NCI-H1105 (cell line): Measurements from ENCODE around the gene MS4A4E.
"Not testable (repeated sequence)": the region's sequence is repeated elsewhere in the genome, so short reads cannot be mapped to it uniquely, and the experiment has no call there.

Experiments
- DNase-seq: peaks from one replicate; lab custom pipeline; 2025; lab: John Stamatoyannopoulos, UW

Gene MS4A4E

GRCh38 chr11:60221692-60222091, 21.2 kb downstream of the MS4A4E start:
- DNase-seq = no peak

DNA sequence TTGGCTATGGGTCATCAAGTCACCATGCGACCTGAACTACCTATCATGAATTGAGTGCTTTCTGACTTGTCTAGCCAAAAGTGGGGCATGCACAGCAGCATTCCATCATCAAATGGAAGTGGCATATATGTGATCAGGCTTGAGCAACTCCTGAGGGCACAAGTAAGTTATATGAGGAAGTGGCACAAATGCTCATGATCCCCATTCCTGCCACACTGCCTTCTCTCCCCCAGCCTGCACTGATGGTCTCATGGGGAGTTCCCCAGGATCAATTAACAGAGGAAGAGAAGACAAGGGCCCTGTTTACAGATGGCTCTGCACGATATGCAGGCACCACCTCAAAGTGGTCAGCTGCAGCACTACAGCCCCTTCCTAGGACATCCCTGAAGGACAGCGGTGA, 21.8 kb downstream of the MS4A4E start:
- no peak for DNase-seq

DNA sequence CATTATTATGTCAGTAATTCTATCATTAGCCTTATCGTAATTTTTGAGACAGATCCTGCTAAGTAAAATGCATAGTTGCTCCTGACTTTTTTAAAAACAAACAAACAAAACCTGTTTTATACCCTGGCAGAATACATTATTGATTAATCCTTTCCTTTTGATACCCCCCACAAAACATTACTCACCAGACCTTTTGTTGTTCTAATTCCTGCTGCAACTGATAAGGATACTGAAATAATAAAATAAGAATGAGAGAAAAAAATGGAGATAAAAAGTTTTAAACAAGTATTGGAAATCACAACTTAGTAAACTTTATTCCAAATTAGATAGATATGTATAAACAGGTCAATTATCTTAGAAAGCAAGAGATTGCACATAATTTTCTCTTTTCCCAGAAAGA, 28.6 kb downstream of the MS4A4E start:
- no peak for DNase-seq

- DNase-seq = no peak
Measured at GRCh38 chr11:60211206-60211605, 31.7 kb downstream of the MS4A4E start.

GRCh38 chr11:60209977-60210376, 33.0 kb downstream of the MS4A4E start:
- DNase-seq = no peak

- no peak for DNase-seq
Measured at GRCh38 chr11:60208951-60209350, 34.0 kb downstream of the MS4A4E start.

DNA sequence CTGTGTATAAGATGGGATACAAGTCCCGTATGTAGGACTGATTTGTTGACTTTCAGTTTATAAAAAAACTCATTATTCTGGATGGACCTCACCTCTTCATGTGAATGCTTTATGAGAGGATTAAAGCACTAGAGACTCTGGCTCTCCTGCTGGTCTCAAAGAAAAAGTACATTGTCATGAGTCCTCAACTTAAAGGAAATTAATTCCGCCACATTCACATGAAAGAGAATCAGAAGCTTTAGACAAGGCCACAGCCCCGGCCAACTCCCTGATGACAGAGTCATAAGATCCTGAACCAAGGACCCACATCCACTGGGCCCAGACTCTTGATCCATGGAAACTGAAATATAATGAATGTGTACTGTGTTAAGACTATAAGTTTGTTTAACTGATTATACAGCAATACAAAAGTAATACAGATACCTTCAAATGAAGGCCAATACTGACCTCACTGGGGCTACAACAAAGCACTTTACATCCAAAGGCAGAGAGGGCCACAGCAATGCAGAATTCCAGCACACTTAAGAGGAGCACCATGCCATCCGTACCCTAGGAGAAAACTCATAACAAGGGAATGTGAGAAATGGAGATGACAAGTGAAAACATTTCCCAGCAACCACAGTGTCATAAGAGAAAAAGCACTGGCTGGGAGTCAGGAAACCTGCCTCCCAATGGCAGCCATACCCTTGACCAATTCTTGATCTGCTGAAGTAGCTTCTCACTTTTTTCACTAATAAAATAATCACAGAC, 34.6 kb downstream of the MS4A4E start:
- DNase-seq = no peak

- no peak for DNase-seq
Measured at GRCh38 chr11:60206616-60207015, 36.3 kb downstream of the MS4A4E start.

DNA sequence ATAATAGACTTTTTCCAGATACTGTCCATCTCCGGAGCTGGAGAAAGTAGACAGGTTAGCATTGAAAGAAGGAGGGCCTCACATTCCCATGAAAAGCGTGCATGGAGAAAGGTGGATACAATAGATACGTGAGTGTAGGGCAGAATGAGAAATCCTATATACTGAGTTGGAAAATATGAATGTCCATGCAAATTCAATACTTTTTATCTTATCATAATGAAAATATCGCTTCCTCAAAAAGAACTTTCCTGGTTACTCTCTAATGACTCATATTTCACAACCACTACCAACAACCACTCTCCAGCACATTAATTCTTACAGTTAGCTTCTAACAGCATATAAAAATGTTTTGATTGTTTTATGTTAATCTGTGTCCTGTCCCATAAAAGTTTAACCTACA, 38.0 kb downstream of the MS4A4E start:
- DNase-seq = no peak

DNA sequence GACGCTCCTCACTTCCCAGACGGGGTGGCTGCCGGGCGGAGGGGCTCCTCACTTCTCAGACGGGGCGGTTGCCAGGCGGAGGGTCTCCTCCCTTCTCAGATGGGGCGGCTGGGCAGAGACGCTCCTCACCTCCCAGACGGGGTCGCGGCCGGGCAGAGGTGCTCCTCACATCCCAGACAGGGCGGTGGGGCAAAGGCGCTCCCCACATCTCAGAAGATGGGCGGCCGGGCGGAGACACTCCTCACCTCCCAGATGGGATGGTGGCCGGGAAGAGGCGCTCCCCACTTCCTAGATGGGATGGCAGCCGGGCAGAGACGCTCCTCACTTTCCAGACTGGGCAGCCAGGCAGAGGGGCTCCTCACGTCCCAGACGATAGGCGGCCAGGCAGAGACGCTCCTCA, 41.6 kb downstream of the MS4A4E start:
- not testable (repeated sequence) for DNase-seq

DNA sequence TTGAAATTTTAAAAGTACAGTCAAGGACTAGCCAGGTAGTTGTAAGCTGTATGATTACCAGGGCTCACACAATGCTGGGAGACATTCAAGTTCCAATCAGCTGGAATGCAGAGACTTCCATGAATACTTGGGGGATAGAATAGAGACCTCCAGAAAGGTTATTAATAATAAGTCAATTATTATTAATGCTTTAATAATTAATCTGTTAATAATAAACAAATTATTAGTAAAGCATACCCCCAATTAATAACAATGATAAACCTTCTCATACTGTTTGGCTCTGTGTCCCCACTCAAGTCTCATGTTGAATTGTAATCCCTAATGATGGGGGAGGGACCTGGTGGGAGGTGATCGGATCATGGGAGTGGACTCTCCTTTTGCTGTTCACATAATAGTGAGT, 45.5 kb downstream of the MS4A4E start:
- DNase-seq = no peak

DNA sequence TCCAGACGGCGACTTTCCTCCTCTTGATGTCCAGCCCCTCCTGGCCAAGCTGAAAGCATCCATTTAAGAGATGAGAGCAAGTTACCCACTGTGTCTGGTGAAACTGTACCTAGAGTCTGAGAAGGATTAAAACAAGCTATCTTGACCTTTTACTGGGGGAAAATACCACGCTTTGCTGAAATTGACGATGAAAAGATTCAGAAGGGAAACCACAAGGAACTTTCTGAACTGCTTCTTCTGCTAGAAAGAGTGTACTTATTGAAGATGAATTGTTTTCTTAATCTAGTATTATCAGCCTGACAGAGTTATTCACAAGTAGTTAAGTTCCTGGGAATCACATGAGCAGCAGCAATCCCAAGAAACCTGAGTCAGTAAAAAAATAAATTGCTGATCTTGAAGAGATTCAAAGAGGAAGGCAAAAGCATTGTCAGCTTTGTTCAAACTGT, 47.0 kb downstream of the MS4A4E start:
- DNase-seq = no peak

GRCh38 chr11:60194511-60194910, 48.4 kb downstream of the MS4A4E start:
- no peak for DNase-seq

- peak; percentile 37 for DNase-seq
Measured at GRCh38 chr11:60193687-60194433, 49.1 kb downstream of the MS4A4E start.

- DNase-seq = not testable (repeated sequence)
Measured at GRCh38 chr11:60192564-60192963, 50.4 kb downstream of the MS4A4E start.

DNA sequence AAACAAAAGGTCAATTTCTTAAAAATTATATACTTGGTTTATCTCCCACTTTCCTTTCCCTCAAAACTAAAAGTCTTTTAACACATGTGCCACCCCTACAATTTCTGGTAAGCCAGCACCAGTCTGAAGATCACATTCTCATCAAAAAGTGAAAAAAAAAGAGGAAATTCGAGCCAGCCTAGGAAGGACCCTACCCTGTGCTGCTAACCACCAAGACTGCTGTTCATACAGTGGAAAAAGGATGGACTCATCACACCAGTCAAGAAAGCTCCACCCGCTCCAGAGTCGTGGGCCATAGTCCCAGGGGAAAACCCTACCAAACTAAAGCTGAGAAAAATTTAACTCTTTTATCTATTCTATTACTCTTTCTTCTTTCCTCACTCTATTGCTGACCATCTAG, 54.5 kb downstream of the MS4A4E start:
- DNase-seq = not testable (repeated sequence)

DNA sequence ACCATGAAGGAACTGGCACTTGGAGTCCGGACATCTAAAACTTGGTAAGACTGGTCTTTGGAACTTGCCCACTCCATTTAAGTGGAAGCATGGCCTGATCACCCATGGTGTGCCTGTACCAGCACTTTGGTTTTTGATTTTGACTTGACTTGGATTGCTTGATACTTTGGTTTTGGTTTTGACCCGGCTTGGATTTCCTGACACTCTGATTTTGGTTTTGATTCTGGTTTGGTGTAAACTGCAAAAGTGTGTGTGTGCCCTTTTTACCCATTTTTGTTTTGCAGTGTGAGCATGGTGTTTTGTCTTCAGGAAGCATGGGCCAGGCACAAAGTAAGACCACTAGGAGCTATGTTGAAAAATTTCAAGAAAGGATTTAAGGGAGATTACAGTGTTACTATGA, 56.8 kb downstream of the MS4A4E start:
- DNase-seq = not testable (repeated sequence)

DNA sequence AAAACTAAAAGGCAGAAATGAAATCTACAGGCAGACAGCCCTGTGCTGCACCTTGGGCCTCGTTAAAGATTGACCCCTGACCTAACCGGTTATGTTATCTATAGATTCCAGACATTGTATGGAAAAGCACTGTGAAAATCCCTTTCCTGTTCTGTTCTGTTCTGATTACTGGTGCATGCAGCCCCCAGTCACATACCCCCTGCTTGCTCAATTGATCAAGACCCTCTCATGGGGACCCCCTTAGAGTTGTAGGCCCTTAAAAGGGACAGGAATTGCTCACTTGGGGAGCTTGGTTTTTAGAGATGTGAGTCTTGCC, 57.5 kb downstream of the MS4A4E start:
- not testable (repeated sequence) for DNase-seq

DNA sequence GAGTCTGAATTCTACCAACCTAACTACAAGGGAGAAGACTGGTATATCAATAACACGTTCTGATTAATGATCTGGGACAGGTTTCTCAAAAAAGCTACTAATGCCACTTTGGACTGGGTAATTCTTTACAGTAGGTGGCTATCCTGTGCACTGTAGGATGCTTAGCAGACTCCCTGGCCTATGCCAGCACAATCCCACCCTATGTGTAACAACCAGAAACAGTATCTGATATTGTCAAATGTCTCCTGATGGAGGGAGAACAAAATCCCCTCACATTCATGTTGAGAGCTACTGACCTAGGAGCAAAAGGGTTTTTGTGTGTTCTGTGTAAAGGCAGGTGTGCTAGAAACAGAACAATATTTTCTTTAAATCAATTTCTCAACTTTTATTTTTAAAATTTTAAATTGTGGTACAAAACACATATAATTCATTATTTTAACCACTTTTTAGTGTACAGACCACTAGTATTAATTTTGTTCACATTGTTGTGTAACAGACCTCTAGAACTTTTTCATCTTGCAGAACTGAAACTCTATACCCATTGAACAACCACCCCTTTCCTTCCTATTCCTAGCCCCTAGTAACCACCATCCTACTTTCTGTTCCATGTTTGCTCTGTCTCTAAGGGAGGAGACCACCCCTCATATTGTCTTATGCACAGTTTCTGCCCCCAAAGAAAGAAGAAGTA, 58.0 kb downstream of the MS4A4E start:
- DNase-seq = no peak

GRCh38 chr11:60183591-60184205, 59.2 kb downstream of the MS4A4E start:
- no peak for DNase-seq

DNA sequence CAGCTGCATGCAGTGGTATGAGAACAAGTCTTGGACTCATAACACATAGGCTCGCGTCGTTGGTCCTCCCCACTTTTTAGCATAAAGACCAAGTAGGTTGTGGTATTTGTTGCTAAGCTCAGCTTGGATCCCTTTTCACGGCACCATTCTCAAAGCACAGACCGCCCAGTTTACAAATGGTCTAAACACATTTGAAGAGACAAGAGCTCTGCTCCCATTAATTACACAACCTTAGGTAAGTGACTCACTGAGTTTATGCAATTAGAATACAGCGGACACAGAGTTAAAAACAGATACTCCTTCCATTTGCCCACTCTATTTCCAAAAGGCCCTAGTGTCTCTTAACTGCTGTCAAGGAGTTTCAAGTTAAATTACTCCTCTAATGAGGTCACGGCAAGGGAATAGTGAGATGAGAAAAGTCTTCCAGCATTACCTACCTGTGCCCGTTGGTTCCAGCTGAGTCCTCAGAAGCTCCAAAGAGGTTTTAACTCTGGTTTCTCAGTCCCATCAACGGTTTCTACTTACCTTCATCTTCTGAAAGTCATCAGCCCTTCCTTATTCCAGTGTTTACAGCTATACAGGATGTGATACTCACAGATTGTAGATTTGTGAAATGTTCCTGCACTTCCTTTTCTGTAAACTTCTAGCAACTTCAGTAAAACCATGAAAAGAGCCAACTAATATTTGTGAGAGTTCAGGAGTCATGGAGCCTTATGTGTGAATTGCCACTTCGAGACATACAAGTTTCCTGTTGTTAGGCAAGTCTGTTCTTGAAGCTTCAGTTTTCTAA, 60.2 kb downstream of the MS4A4E start, which contains the start of gene MS4A6A:
Gene MS4A6A (minus strand): TSS at position 543 of the 790 bp plus-strand sequence. CDS start 1,356 bp downstream, outside the sequence.
- DNase-seq = no peak

- no peak for DNase-seq
Measured at GRCh38 chr11:60175860-60176275, 67.1 kb downstream of the MS4A4E start.
